HCT116 (cell line): ENCODE results near the gene PCK2. TPM values are rescaled to one million over a fixed set of nuclear protein-coding genes. Genes with fewer than 3 reads are reported as not detected.

Experiments used
- ATAC-seq: fragments of 200-7000 bp; cut with Tn5 transposase; 2 replicates; pipeline ENCODE4 v1.9.1; 2020; ENCODE audit warnings: mild to moderate bottlenecking, moderate library complexity
- BruUV-seq: library from RNA; stranded (reverse); fragments of 400-500 nt; replicated peaks from 2 replicates; lab custom pipeline; 2021; lab: Mats Ljungman, UMichigan
- CTCF ChIA-PET: fragments of 300-600 bp; sonication (Branson Sonifier 250); formaldehyde crosslinking; loops from one replicate; lab custom pipeline; 2021; ENCODE audit warnings: antibody characterized with exemption; lab: Charles Lee
- POLR2A ChIA-PET: fragments of 300-600, 350-600 bp; sonication (Branson Sonifier 250); formaldehyde crosslinking; loops from one replicate; lab custom pipeline; 2021; ENCODE audit warnings: antibody characterized with exemption; lab: Charles Lee
- RAD21 ChIA-PET, 2 experiments: fragments of 300-600 bp; sonication (Branson Sonifier 250); formaldehyde crosslinking; loops; one replicate each; lab custom pipeline; 2023; ENCODE audit warnings: low total read pairs in 2 of 2; ENCODE audit not compliant: uncharacterized antibody in 2 of 2, unreplicated experiment in 2 of 2, low non-redundant PET in 1 of 2; lab: Charles Lee
- DNase-seq: peaks from one replicate; pipeline ENCODE4 v3.0.0-alpha.2; 2010; ENCODE audit warnings: low read depth, low spot score
- H2AFZ ChIP-seq: fragments of 200-600 bp; shearing (Covaris generic), sonication (generic); 2 replicates; pipeline ENCODE4 v1.6.1; 2017; ENCODE audit warnings: low read depth, mixed run types, mixed read lengths, antibody characterized with exemption, low read length; ENCODE audit not compliant: poor library complexity, severe bottlenecking
- H3K27ac ChIP-seq: 2 replicates; pipeline ENCODE4 v1.5.1; 2012; ENCODE audit warnings: low read depth, low read length
- H3K27me3 ChIP-seq: fragments of 200-600 bp; sonication (generic); 2 replicates; pipeline ENCODE4 v1.6.1; 2016; ENCODE audit warnings: mixed run types, low read length, mixed read lengths; ENCODE audit not compliant: insufficient read depth
- H3K36me3 ChIP-seq, 2 experiments: fragments of 200-500 bp in 1 of 2; fragments of 200-600 bp in 1 of 2; sonication (Bioruptor generic) in 1 of 2; sonication (generic) in 1 of 2; 2 replicates each; pipeline versions ENCODE4 v1.5.1 to v1.6.1; 2014 to 2016; ENCODE audit warnings: low read length in 2 of 2, inconsistent platforms in 1 of 2, mixed read lengths in 1 of 2, mixed run types in 1 of 2; ENCODE audit not compliant: insufficient read depth in 2 of 2, control insufficient read depth in 1 of 2
- H3K4me1 ChIP-seq, 2 experiments: fragments of 200-600 bp in 1 of 2; sonication (generic) in 1 of 2; 2 replicates each; pipeline versions ENCODE4 v1.5.1 to v1.6.1; 2012 to 2017; ENCODE audit warnings: low read length in 2 of 2, inconsistent platforms in 1 of 2, mild to moderate bottlenecking in 1 of 2, mixed read lengths in 1 of 2, mixed run types in 1 of 2, moderate library complexity in 1 of 2; ENCODE audit not compliant: insufficient read depth in 2 of 2, control insufficient read depth in 1 of 2
- H3K4me2 ChIP-seq: fragments of 200-600 bp; sonication (generic); 2 replicates; pipeline ENCODE4 v1.6.1; 2017; ENCODE audit warnings: mixed run types, low read length, mixed read lengths
- H3K4me3 ChIP-seq, 2 experiments: fragments of 200-600 bp in 1 of 2; sonication (generic) in 1 of 2; replicated peaks in 1 of 2; 2 replicates each; pipeline ENCODE4 v1.5.1; 2011 to 2016; ENCODE audit warnings: low read length in 2 of 2, control low read depth in 1 of 2, low read depth in 1 of 2, mild to moderate bottlenecking in 1 of 2, mixed read lengths in 1 of 2, mixed run types in 1 of 2
- H3K79me2 ChIP-seq: fragments of 200-600 bp; sonication (generic); 2 replicates; pipeline ENCODE4 v1.6.1; 2017; ENCODE audit warnings: mild to moderate bottlenecking, mixed run types, low read length, moderate library complexity, mixed read lengths; ENCODE audit not compliant: insufficient read depth
- H3K9ac ChIP-seq: fragments of 200-600 bp; sonication (generic); 2 replicates; pipeline ENCODE4 v1.6.1; 2016; ENCODE audit warnings: low read length, mixed read lengths
- H3K9me2 ChIP-seq: fragments of 200-600 bp; sonication (generic), shearing (Covaris generic); 2 replicates; pipeline ENCODE4 v1.6.1; 2017; ENCODE audit warnings: mixed run types, mild to moderate bottlenecking, moderate library complexity; ENCODE audit not compliant: insufficient read depth
- H3K9me3 ChIP-seq, 2 experiments: fragments of 200-500 bp in 1 of 2; fragments of 200-600 bp in 1 of 2; sonication (Bioruptor generic) in 1 of 2; sonication (generic) in 1 of 2; 2 replicates each; pipeline ENCODE4 v1.6.1; 2014 to 2017; ENCODE audit warnings: low read length in 2 of 2, mixed read lengths in 2 of 2, inconsistent platforms in 1 of 2, low read depth in 1 of 2, mild to moderate bottlenecking in 1 of 2, mixed run types in 1 of 2, moderate library complexity in 1 of 2; ENCODE audit not compliant: control insufficient read depth in 1 of 2, insufficient read depth in 1 of 2
- H4K20me1 ChIP-seq: fragments of 200-600 bp; sonication (generic), shearing (Covaris generic); 2 replicates; pipeline ENCODE4 v1.6.1; 2017; ENCODE audit warnings: mixed run types, mild to moderate bottlenecking, moderate library complexity; ENCODE audit not compliant: insufficient read depth
- CEBPB ChIP-seq: IDR thresholded peaks from 2 replicates; pipeline ENCODE4 v1.6.1; 2012; ENCODE audit warnings: low read depth
- CTCF ChIP-seq, 3 experiments: fragments of 200-600 bp in 1 of 3; sonication (generic) in 1 of 3; IDR thresholded peaks in 2 of 3; conservative IDR thresholded peaks in 1 of 3; 2 replicates each; pipeline ENCODE4 v1.5.1; 2012 to 2017; ENCODE audit warnings: low read depth in 2 of 3, low read length in 2 of 3, antibody characterized with exemption in 1 of 3, borderline replicate concordance in 1 of 3, control low read depth in 1 of 3, mild to moderate bottlenecking in 1 of 3, mixed read lengths in 1 of 3, mixed run types in 1 of 3, moderate library complexity in 1 of 3; ENCODE audit not compliant: insufficient read depth in 1 of 3
- EZH2phosphoT487 ChIP-seq: fragments of 200-600 bp; IDR thresholded peaks from 2 replicates; pipeline ENCODE4 v1.6.1; 2018; ENCODE audit warnings: antibody characterized with exemption, borderline replicate concordance
- POLR2AphosphoS5 ChIP-seq: IDR thresholded peaks from 2 replicates; pipeline ENCODE4 v1.6.1; 2011; ENCODE audit warnings: mild to moderate bottlenecking, low read depth, low read length, moderate library complexity
- REST ChIP-seq: IDR thresholded peaks from 2 replicates; pipeline ENCODE4 v1.6.1; 2012; ENCODE audit warnings: low read depth
- SP1 ChIP-seq: IDR thresholded peaks from 2 replicates; pipeline ENCODE4 v1.6.1; 2012; ENCODE audit warnings: low read depth
- YY1 ChIP-seq: IDR thresholded peaks from 2 replicates; pipeline ENCODE4 v1.6.1; 2011; ENCODE audit warnings: low read length, low read depth, moderate library complexity, mild to moderate bottlenecking; ENCODE audit not compliant: insufficient replicate concordance; ENCODE audit errors: extremely low read depth
- ZBTB33 ChIP-seq: IDR thresholded peaks from 2 replicates; pipeline ENCODE4 v1.6.1; 2011; ENCODE audit warnings: mild to moderate bottlenecking, low read length, moderate library complexity; ENCODE audit not compliant: insufficient replicate concordance; ENCODE audit errors: extremely low read depth
- ZFX ChIP-seq: fragments of 450-650 bp; IDR thresholded peaks from 2 replicates; pipeline ENCODE4 v1.6.1; 2017
- intact Hi-C: fragments of 100-400 bp; cut with micrococcal nuclease; formaldehyde crosslinking; loops from 2 replicates; pipeline ENCODE4 v1.10.0; 2022
- total RNA-seq: library from RNA; stranded (reverse); gene quantifications from one replicate; pipeline ENCODE4 v1.2.1, GENCODE V29; 2021; ENCODE audit not compliant: unreplicated experiment

The PCK2 gene
- total RNA-seq, 1 experiment from 2014 or later: 94.1 TPM

GRCh38 chr14:24122416-24122815, 28.3 kb downstream of the PCK2 start:
- H3K4me3 ChIP-seq: no peak overlapping the region
- no peak overlapping the region for H3K27ac ChIP-seq
- H3K36me3 ChIP-seq: peaks cover 18 to 28% of the 10 kb centered on the region in 2 experiments
- ChIA-PET CTCF (interaction anchor here (1.0 kb wide), 1 partner anchor 9 kb away, joined by 3 read pairs; no protein-coding TSS in a partner anchor), RAD21 (no interaction called here), POLR2A (no interaction called here)
- DNase-seq: no peak
- TF ChIP-seq EZH2phosphoT487 (no peak), POLR2AphosphoS5 (no peak), YY1 (no peak), SP1 (no peak), CEBPB (no peak), REST (no peak), ZFX (no peak), ZBTB33 (no peak), CTCF (IDR thresholded peaks at IDR 0.05 in 2 of 3, conservative IDR thresholded peaks at IDR 0.05 in 1 of 3; ENCODE audit: borderline replicate concordance in 1 of 3, insufficient read depth in 1 of 3, low read depth in 2 of 3, low read length in 2 of 3) (no peak)
- no peak overlapping the region for H3K4me2 ChIP-seq
- no peaks in the 10 kb centered on the region for H3K27me3 ChIP-seq
- H3K9ac ChIP-seq: no peak overlapping the region
- intact Hi-C loops: no loop called here
- no peaks in the 10 kb centered on the region for H3K9me3 ChIP-seq
- no peaks in the 10 kb centered on the region for H3K4me1 ChIP-seq
- no peaks in the 10 kb centered on the region for H4K20me1 ChIP-seq
- H3K9me2 ChIP-seq: no peaks in the 10 kb centered on the region
- BruUV-seq: no TSS peak
- ATAC-seq: no peak
- no peaks in the 10 kb centered on the region for H3K79me2 ChIP-seq
- H2AFZ ChIP-seq: no peak overlapping the region
